Stimulated activated CD4-positive, alpha-beta T cell treated with anti-CD3 and anti-CD28 coated beads, Interleukin-2, amount 100 ng/mL, for 24 hours (primary cell): ENCODE measurements around the gene SMYD4.
"Not testable (repeated sequence)": the region's sequence is repeated elsewhere in the genome, so short reads cannot be mapped to it uniquely, and the experiment has no call there.

Experiments
- DNase-seq, 2 donors: peaks; one replicate each; pipeline ENCODE4 v3.0.0-alpha.2; 2020

The SMYD4 gene

GRCh38 chr17:1782171-1782567, 47.5 kb downstream of the SMYD4 start:
- DNase-seq = no peak

GRCh38 chr17:1779571-1780131, 50.1 kb downstream of the SMYD4 start:
- DNase-seq = no peak

- no peak for DNase-seq
Measured at GRCh38 chr17:1776857-1777256, 52.8 kb downstream of the SMYD4 start.

GRCh38 chr17:1776328-1776727, 53.4 kb downstream of the SMYD4 start:
- no peak for DNase-seq

- DNase-seq = no peak
Measured at GRCh38 chr17:1774390-1775176, 55.1 kb downstream of the SMYD4 start.

GRCh38 chr17:1773696-1774181, 56.0 kb downstream of the SMYD4 start:
- DNase-seq = no peak

GRCh38 chr17:1773000-1773695, 56.6 kb downstream of the SMYD4 start:
- not testable (repeated sequence) for DNase-seq

GRCh38 chr17:1769822-1770477, 59.8 kb downstream of the SMYD4 start:
- peak in 1 of 2 donors; percentile 10 for DNase-seq

GRCh38 chr17:1767358-1767757, 62.3 kb downstream of the SMYD4 start:
- DNase-seq = no peak

GRCh38 chr17:1766382-1767135, 63.1 kb downstream of the SMYD4 start:
- DNase-seq = no peak

GRCh38 chr17:1765576-1765975, 64.1 kb downstream of the SMYD4 start:
- no peak for DNase-seq

GRCh38 chr17:1764705-1765104, 65.0 kb downstream of the SMYD4 start:
- not testable (repeated sequence) for DNase-seq

GRCh38 chr17:1764284-1764683, 65.4 kb downstream of the SMYD4 start:
- peak; percentile 42 for DNase-seq

- DNase-seq = no peak
Measured at GRCh38 chr17:1762901-1763898, 66.5 kb downstream of the SMYD4 start.

- no peak for DNase-seq
Measured at GRCh38 chr17:1762233-1762900, 67.3 kb downstream of the SMYD4 start.

- no peak for DNase-seq
Measured at GRCh38 chr17:1759529-1759928, 70.2 kb downstream of the SMYD4 start.

- DNase-seq = no peak
Measured at GRCh38 chr17:1758807-1759206, 70.9 kb downstream of the SMYD4 start.

GRCh38 chr17:1755827-1756262, 73.9 kb downstream of the SMYD4 start:
- no peak for DNase-seq

GRCh38 chr17:1755252-1755826, 74.4 kb downstream of the SMYD4 start:
- no peak for DNase-seq

GRCh38 chr17:1754430-1755112, 75.1 kb downstream of the SMYD4 start:
- DNase-seq = no peak
